H1 (cell line): ENCODE results near the gene SEMA4D. TPM values are rescaled to one million over a fixed set of nuclear protein-coding genes. Genes with fewer than 3 reads are reported as not detected.

Experiments
- ASH2L ChIP-seq: fragments of 200-600, 300-600 bp; sonication (generic); IDR thresholded peaks from one replicate; pipeline ENCODE4 v1.7.1; 2017; ENCODE audit warnings: low read length
- CBX5 ChIP-seq: fragments of 300-800, 300-1000 bp; sonication (generic); IDR thresholded peaks from 2 replicates; pipeline ENCODE4 v1.7.1; 2016; ENCODE audit warnings: antibody characterized with exemption, low read length, low read depth
- CHD1 ChIP-seq: IDR thresholded peaks from 2 replicates; pipeline ENCODE4 v1.6.1; 2012; ENCODE audit warnings: low read depth, low read length, improper control_type of control experiment
- EGR1 ChIP-seq: IDR thresholded peaks from 2 replicates; pipeline ENCODE4 v1.6.1; 2011; ENCODE audit warnings: low read depth, low read length, borderline replicate concordance
- FOSL1 ChIP-seq: IDR thresholded peaks from 2 replicates; pipeline ENCODE4 v1.6.1; 2011; ENCODE audit warnings: mild to moderate bottlenecking, low read depth, low read length, moderate library complexity; ENCODE audit not compliant: insufficient read depth
- RAD21 ChIP-seq, 2 experiments: IDR thresholded peaks in 1 of 2; conservative IDR thresholded peaks in 1 of 2; 2 replicates each; pipeline ENCODE4 v1.6.1; 2011; ENCODE audit warnings: low read depth in 2 of 2, low read length in 2 of 2, improper control_type of control experiment in 1 of 2, inconsistent platforms in 1 of 2, mild to moderate bottlenecking in 1 of 2, moderate library complexity in 1 of 2
- SAP30 ChIP-seq: fragments of 300-600 bp; sonication (generic); IDR thresholded peaks from 2 replicates; pipeline ENCODE4 v1.7.1; 2012; ENCODE audit warnings: low read length, moderate library complexity, mild to moderate bottlenecking, inconsistent platforms; ENCODE audit not compliant: insufficient read depth, insufficient replicate concordance
- SP4 ChIP-seq: IDR thresholded peaks from 2 replicates; pipeline ENCODE4 v1.6.1; 2012; ENCODE audit warnings: low read length, inconsistent platforms
- polyA plus RNA-seq, 7 experiments: library from polyadenylated mRNA; depleted of rRNA in 3 of 7; stranded (reverse) in 5 of 7; unstranded in 2 of 7; fragments of >200 nt in 5 of 7; fragments of 200-250 nt in 2 of 7; gene quantifications; 1 replicate in 5 of 7; 2 replicates in 1 of 7; 4 replicates in 1 of 7; pipeline versions ENCODE4 v1.2.1 to v1.2.3, GENCODE V29; 2011 to 2013; ENCODE audit warnings: missing spikeins in 2 of 7, mixed read lengths in 2 of 7
- total RNA-seq: library from RNA; stranded (reverse); fragmentation: NEBNext Ultra II Directional; extraction: Animal tissue kit (Norgen Biotek cat#: 25700); gene quantifications from 2 replicates; pipeline ENCODE4 v1.2.1, GENCODE V29; 2021

The SEMA4D gene
- total and polyA plus RNA-seq, 2 of the 8 experiments (the other 6 are each of a cell fraction or from before 2014, with no cell fraction given): 21.0 to 70.4 TPM

- no peak for TF ChIP-seq SAP30
- TF ChIP-seq ASH2L: no peak
- TF ChIP-seq CBX5: no peak
- no peak for TF ChIP-seq EGR1
- no peak for TF ChIP-seq FOSL1
- TF ChIP-seq RAD21 (IDR thresholded peaks at IDR 0.05 in 1 of 2, conservative IDR thresholded peaks at IDR 0.05 in 1 of 2; ENCODE audit: low read depth in 2 of 2, low read length in 2 of 2): no peak
- no peak for TF ChIP-seq CHD1
- no peak for TF ChIP-seq SP4
These were observed 13.2 kb downstream of the SEMA4D start (continued) for GRCh38 chr9:89484475-89485404.
